IMR-90 (cell line): ENCODE data around the gene NR1I3. TPM values are rescaled to one million over a fixed set of nuclear protein-coding genes. Genes with fewer than 3 reads are reported as not detected.

Source experiments
- ATAC-seq: fragments of 200-7000 bp; cut with Tn5 transposase; 2 replicates; pipeline ENCODE4 v1.9.1; 2020; ENCODE audit warnings: low read depth, mild to moderate bottlenecking, moderate library complexity
- BruUV-seq: library from RNA; stranded (reverse); fragments of 400-500 nt; replicated peaks from 2 replicates; lab custom pipeline; 2021; lab: Mats Ljungman, UMichigan
- CTCF ChIA-PET: fragments of 300-600 bp; formaldehyde crosslinking; extraction: SDS; loops from one replicate; lab custom pipeline; 2021; ENCODE audit warnings: antibody characterized with exemption; lab: Yijun Ruan, JAX
- POLR2A ChIA-PET: fragments of 300-600 bp; sonication (Branson Sonifier 250); formaldehyde crosslinking; loops from one replicate; lab custom pipeline; 2022; ENCODE audit warnings: antibody characterized with exemption; ENCODE audit not compliant: unreplicated experiment; lab: Charles Lee
- DNase-seq: peaks from one replicate; pipeline ENCODE4 v3.0.0; 2013
- H2AFZ ChIP-seq: replicated peaks from 2 replicates; pipeline ENCODE3; 2013; ENCODE audit warnings: low read length, mild to moderate bottlenecking; ENCODE audit not compliant: poor library complexity
- H2AK5ac ChIP-seq: 2 replicates; pipeline ENCODE4 v1.6.1; 2013; ENCODE audit warnings: low read depth, low read length, inconsistent platforms
- H2AK9ac ChIP-seq: replicated peaks from 2 replicates; pipeline ENCODE3; 2013; ENCODE audit warnings: mild to moderate bottlenecking, low read depth, low read length, moderate library complexity; ENCODE audit not compliant: poor library complexity
- H2BK120ac ChIP-seq: 2 replicates; pipeline ENCODE4 v1.6.1; 2013; ENCODE audit warnings: low read depth, low read length, inconsistent platforms
- H2BK15ac ChIP-seq: 3 replicates; pipeline ENCODE4 v1.6.1; 2013; ENCODE audit warnings: low read depth, low read length, inconsistent platforms
- H2BK20ac ChIP-seq: 2 replicates; pipeline ENCODE4 v1.6.1; 2013; ENCODE audit warnings: low read depth, mild to moderate bottlenecking, inconsistent platforms, low read length, moderate library complexity
- H2BK5ac ChIP-seq: 2 replicates; pipeline ENCODE4 v1.6.1; 2013; ENCODE audit warnings: mild to moderate bottlenecking, low read depth, low read length, inconsistent platforms; ENCODE audit not compliant: poor library complexity, severe bottlenecking
- H3K14ac ChIP-seq: replicated peaks from 2 replicates; pipeline ENCODE4 v1.6.1; 2013; ENCODE audit warnings: low read depth, low read length, inconsistent platforms
- H3K18ac ChIP-seq: 2 replicates; pipeline ENCODE4 v1.6.1; 2013; ENCODE audit warnings: low read depth, low read length, control low read depth
- H3K23ac ChIP-seq: 2 replicates; pipeline ENCODE4 v1.6.1; 2013; ENCODE audit warnings: low read depth, low read length, inconsistent platforms
- H3K27ac ChIP-seq: 2 replicates; pipeline ENCODE4 v1.5.1; 2013; ENCODE audit warnings: mild to moderate bottlenecking, control low read depth, low read length; ENCODE audit not compliant: insufficient read depth
- H3K27me3 ChIP-seq: 2 replicates; pipeline ENCODE4 v1.6.1; 2013; ENCODE audit warnings: low read length; ENCODE audit not compliant: control insufficient read depth, insufficient read depth
- H3K36me3 ChIP-seq: 2 replicates; pipeline ENCODE4 v1.6.1; 2013; ENCODE audit warnings: low read length, mixed read lengths; ENCODE audit not compliant: control insufficient read depth, insufficient read depth
- H3K4ac ChIP-seq: 2 replicates; pipeline ENCODE4 v1.6.1; 2013; ENCODE audit warnings: low read depth, low read length, inconsistent platforms
- H3K4me1 ChIP-seq: 2 replicates; pipeline ENCODE4 v1.6.1; 2013; ENCODE audit warnings: low read length, mixed read lengths; ENCODE audit not compliant: control insufficient read depth, insufficient read depth
- H3K4me2 ChIP-seq: 2 replicates; pipeline ENCODE4 v1.6.1; 2013; ENCODE audit warnings: low read depth, mild to moderate bottlenecking, control low read depth, low read length, moderate library complexity
- H3K4me3 ChIP-seq: 2 replicates; pipeline ENCODE4 v1.5.1; 2013; ENCODE audit warnings: low read depth, mild to moderate bottlenecking, control low read depth, low read length, moderate library complexity; ENCODE audit not compliant: insufficient read depth
- H3K56ac ChIP-seq: 2 replicates; pipeline ENCODE4 v1.6.1; 2013; ENCODE audit warnings: low read length, inconsistent platforms; ENCODE audit not compliant: insufficient read depth; ENCODE audit errors: extremely low read depth
- H3K79me1 ChIP-seq, 2 experiments: 2 replicates each; pipeline ENCODE4 v1.6.1; 2013; ENCODE audit warnings: low read length in 2 of 2, inconsistent platforms in 1 of 2, low read depth in 1 of 2
- H3K9ac ChIP-seq: 2 replicates; pipeline ENCODE4 v1.6.1; 2013; ENCODE audit warnings: low read depth, low read length, control low read depth
- H3K9me1 ChIP-seq: 2 replicates; pipeline ENCODE4 v1.6.1; 2013; ENCODE audit warnings: low read length, inconsistent platforms; ENCODE audit not compliant: insufficient read depth
- H3K9me3 ChIP-seq: 2 replicates; pipeline ENCODE4 v1.6.1; 2013; ENCODE audit warnings: low read length; ENCODE audit not compliant: control insufficient read depth, insufficient read depth
- H4K20me1 ChIP-seq: 2 replicates; pipeline ENCODE4 v1.6.1; 2013; ENCODE audit warnings: low read length, inconsistent platforms; ENCODE audit not compliant: insufficient read depth
- H4K5ac ChIP-seq: 2 replicates; pipeline ENCODE4 v1.6.1; 2013; ENCODE audit warnings: mild to moderate bottlenecking, low read depth, low read length, control low read depth
- H4K8ac ChIP-seq, 2 experiments: 2 replicates each; pipeline ENCODE4 v1.6.1; 2013; ENCODE audit warnings: low read depth in 2 of 2, low read length in 2 of 2, control low read depth in 1 of 2, inconsistent platforms in 1 of 2
- H4K91ac ChIP-seq: 2 replicates; pipeline ENCODE4 v1.6.1; 2013; ENCODE audit warnings: low read depth, low read length, inconsistent platforms; ENCODE audit not compliant: insufficient read depth
- CHD1 ChIP-seq: IDR thresholded peaks from 2 replicates; pipeline ENCODE4 v1.6.1; 2012; ENCODE audit warnings: low read depth, low read length, improper control_type of control experiment
- MAZ ChIP-seq: IDR thresholded peaks from 2 replicates; pipeline ENCODE4 v1.6.1; 2012; ENCODE audit warnings: low read depth, mild to moderate bottlenecking, low read length, improper control_type of control experiment, moderate library complexity, borderline replicate concordance
- MXI1 ChIP-seq: IDR thresholded peaks from 2 replicates; pipeline ENCODE4 v1.6.1; 2012; ENCODE audit warnings: low read depth, mild to moderate bottlenecking, low read length, moderate library complexity, borderline replicate concordance
- POLR2A ChIP-seq: IDR thresholded peaks from 2 replicates; pipeline ENCODE4 v1.6.1; 2012; ENCODE audit warnings: mild to moderate bottlenecking, low read depth, low read length
- WGBS, 2 experiments: methylation state at CpG; one replicate each; pipeline versions ENCODE4 v1.1.5 to v1.1.7; 2013; ENCODE audit warnings: missing lambda C conversion rate in 2 of 2; ENCODE audit not compliant: insufficient read length in 1 of 2; ENCODE audit errors: extremely low coverage in 2 of 2; 5-methylcytosine and 5-hydroxymethylcytosine counted together
- dilution Hi-C: fragments of 300-500 bp; cut with HindIII; formaldehyde crosslinking; loops from one replicate; pipeline ENCODE4 v1.14.3; 2018; ENCODE audit warnings: low sequenced_read_pairs; ENCODE audit not compliant: unreplicated experiment
- in situ Hi-C: fragments of 300-500 bp; cut with MboI; formaldehyde crosslinking; loops from 3 replicates; pipeline ENCODE4 v1.14.3; 2019; ENCODE audit warnings: low sequenced_read_pairs, inconsistent platforms, mixed read lengths
- intact Hi-C: fragments of 100-400 bp; cut with micrococcal nuclease; formaldehyde crosslinking; loops from 2 replicates; pipeline ENCODE4 v1.10.0; 2022
- polyA plus RNA-seq, 3 experiments: library from polyadenylated mRNA; depleted of rRNA; stranded (reverse); fragments of >200 nt; gene quantifications; 2 replicates each; pipeline ENCODE4 v1.2.3, GENCODE V29; 2012; ENCODE audit warnings: low replicate concordance in 1 of 3
- total RNA-seq: library from RNA; depleted of rRNA; stranded (reverse); fragments of >200 nt; gene quantifications from 2 replicates; pipeline ENCODE4 v1.2.3, GENCODE V29; 2012
- TF ChIP-seq, protein P1 (sequence below): fragments of 150-350 bp; IDR thresholded peaks from 2 replicates; pipeline ENCODE4 v1.6.1; 2017; ENCODE audit warnings: mild to moderate bottlenecking, antibody characterized with exemption, low read length, low read depth

The NR1I3 gene
- total and polyA plus RNA-seq, 2 of the 4 experiments (the other 2 are of a cell fraction) = not detected

DNA sequence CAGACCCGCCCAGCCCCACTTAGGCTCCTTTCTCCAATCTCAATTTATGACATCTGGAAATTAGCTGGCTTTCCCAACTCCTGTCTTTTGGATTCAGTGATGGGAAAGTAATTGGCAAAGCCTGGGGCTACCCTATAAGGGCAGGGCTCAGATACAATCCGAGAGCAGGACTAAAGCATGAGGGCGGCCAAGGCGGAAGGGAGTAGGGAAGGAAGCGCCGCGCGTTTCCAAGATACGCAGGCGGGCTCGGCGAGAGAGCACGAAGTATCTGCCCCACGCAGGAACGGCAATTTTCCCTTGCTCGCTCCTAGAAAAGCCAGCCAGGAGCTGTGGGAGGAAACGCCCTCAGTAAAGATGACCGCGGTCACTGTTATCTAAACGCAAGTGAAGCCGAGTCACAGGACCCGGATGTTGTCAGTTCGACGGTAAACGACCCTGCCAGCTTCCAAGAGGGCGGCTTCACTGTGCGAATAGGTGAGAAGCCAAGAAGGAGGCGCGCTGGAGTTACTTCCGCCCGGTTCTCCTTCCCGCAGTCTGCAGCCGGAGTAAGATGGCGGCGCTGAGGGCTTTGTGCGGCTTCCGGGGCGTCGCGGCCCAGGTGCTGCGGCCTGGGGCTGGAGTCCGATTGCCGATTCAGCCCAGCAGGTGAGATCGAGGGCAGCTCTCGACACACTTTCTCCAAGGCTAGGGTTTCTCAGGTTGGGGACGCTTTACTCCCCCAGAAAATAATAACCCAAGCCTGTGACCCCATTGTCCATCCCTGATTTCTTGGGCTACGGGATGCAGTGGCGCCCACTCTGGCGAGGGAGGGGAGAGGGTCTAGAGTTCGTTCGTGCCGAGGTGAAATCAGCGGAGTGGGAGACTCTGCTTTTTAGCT is 35.9 kb downstream of the NR1I3 start, which contains the start of gene NDUFS2:
Gene NDUFS2, plus strand, starts transcription at position 532 of the 877 bp plus-strand sequence. Its CDS starts 19 bp downstream, at position 551.
- H3K4me1 ChIP-seq = peaks cover 33% of the 10 kb centered on the region
- H4K20me1 ChIP-seq = peaks cover 10% of the 10 kb centered on the region
- no peaks in the 10 kb centered on the region for H3K9me3 ChIP-seq
- peak within 1 kb of the TSS; percentile 79 for H3K4me2 ChIP-seq
- POLR2A ChIA-PET = interaction anchor here (0.5 to 0.9 kb wide), 3 partner anchors 24 to 109 kb away, joined by 3 to 4 read pairs (median 4); partner anchors contain the start of gene TOMM40L
- in situ Hi-C loops (no loop called here), intact Hi-C loops (no loop called here), dilution Hi-C loops (no loop called here)
- peak within 1 kb of the TSS; percentile 67 for H3K18ac ChIP-seq
- H2AFZ ChIP-seq = peak within 1 kb of the TSS; percentile 98
- peak within 1 kb of the TSS; percentile 90 for H2BK5ac ChIP-seq
- peak within 1 kb of the TSS; percentile 76 for H3K4me3 ChIP-seq
- H2BK20ac ChIP-seq = peak within 1 kb of the TSS; percentile 66
- WGBS, 2 experiments = 0% methylated on average over 20 of the region's 53 CpGs; no CpG with 5 or more reads in 1 of the 2 experiments
- peaks cover 19% of the 10 kb centered on the region for H3K9me1 ChIP-seq
- H4K5ac ChIP-seq = peak within 1 kb of the TSS; percentile 87
- peak within 1 kb of the TSS; percentile 95 for H2BK120ac ChIP-seq
- CTCF ChIA-PET = interaction anchor here (0.6 to 3.0 kb wide), 4 partner anchors 10 to 1190 kb away, joined by 3 to 19 read pairs (median 6); partner anchors contain the start of gene TOMM40L
- H2AK5ac ChIP-seq = peak within 1 kb of the TSS; percentile 97
- peak within 1 kb of the TSS; percentile 89 for H3K23ac ChIP-seq
- H3K27me3 ChIP-seq = no peaks in the 10 kb centered on the region
- peak within 1 kb of the TSS; percentile 88 for H3K27ac ChIP-seq
- peak within 1 kb of the TSS; percentile 85 for H3K56ac ChIP-seq
- peak; percentile 87 for ATAC-seq
- DNase-seq = peak; percentile 99
- peak within 1 kb of the TSS; percentile 98 for H4K91ac ChIP-seq
- peak within 1 kb of the TSS; percentile 100 for H3K14ac ChIP-seq
- H2BK15ac ChIP-seq = peak within 1 kb of the TSS; percentile 59; the same call in 2 of the 3 replicates
- TF ChIP-seq, protein P1, sequence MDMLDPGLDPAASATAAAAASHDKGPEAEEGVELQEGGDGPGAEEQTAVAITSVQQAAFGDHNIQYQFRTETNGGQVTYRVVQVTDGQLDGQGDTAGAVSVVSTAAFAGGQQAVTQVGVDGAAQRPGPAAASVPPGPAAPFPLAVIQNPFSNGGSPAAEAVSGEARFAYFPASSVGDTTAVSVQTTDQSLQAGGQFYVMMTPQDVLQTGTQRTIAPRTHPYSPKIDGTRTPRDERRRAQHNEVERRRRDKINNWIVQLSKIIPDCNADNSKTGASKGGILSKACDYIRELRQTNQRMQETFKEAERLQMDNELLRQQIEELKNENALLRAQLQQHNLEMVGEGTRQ = no peak; the same call in 1 of the 2 replicates
- TF ChIP-seq CHD1 (peak; percentile 72; the same call in 1 of the 2 replicates), MAZ (no peak), MXI1 (peak; percentile 44; the same call in 1 of the 2 replicates), POLR2A (peak; percentile 88)
- peak within 1 kb of the TSS; percentile 94 for H2AK9ac ChIP-seq
- peak within 1 kb of the TSS; percentile 94 for H3K9ac ChIP-seq
- peaks cover 14 to 37% of the 10 kb centered on the region in 2 experiments for H3K79me1 ChIP-seq
- no TSS peak for BruUV-seq
- H3K36me3 ChIP-seq = peaks cover 9% of the 10 kb centered on the region; the same call in 1 of the 2 replicates
- H3K4ac ChIP-seq = peak within 1 kb of the TSS; percentile 96
- H4K8ac ChIP-seq = peak within 1 kb of the TSS; percentile 93 to 96
